Measurements from ENCODE around the gene THOC7. TPM values are rescaled to one million over a fixed set of nuclear protein-coding genes. Genes with fewer than 3 reads are reported as not detected.

Gene THOC7
- total RNA-seq, 3 donors from 2014 or later, result 47.9 to 63.7 (median 57.3) TPM

DNA sequence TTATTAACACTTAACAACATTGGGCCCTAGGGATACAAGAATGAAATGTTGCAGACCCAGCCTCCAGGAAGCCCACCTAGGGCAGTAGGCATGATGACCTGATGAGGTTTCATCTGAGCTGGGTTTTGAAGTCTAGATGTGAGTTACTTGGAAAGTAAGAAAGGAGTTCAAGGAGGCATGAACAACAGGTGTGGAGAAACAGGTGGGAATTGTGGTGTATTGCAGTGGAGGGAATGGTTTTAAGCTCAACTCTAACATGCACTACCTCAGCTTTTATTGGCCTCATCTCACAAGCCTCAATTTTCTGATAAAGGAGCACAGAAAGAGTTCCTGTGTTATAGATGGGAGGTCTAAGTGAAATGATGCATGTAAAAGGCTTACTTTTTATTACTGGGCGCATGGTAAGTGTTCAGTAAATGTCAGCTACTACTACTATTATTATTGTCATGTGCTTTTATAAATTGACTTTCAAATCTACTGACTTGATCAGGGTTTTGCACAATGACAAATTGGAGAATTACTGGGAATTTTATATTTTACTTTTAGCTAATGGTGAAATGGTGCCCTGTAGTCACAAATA is 29.3 kb upstream of the THOC7 start:
- TF ChIP-seq, protein P1, sequence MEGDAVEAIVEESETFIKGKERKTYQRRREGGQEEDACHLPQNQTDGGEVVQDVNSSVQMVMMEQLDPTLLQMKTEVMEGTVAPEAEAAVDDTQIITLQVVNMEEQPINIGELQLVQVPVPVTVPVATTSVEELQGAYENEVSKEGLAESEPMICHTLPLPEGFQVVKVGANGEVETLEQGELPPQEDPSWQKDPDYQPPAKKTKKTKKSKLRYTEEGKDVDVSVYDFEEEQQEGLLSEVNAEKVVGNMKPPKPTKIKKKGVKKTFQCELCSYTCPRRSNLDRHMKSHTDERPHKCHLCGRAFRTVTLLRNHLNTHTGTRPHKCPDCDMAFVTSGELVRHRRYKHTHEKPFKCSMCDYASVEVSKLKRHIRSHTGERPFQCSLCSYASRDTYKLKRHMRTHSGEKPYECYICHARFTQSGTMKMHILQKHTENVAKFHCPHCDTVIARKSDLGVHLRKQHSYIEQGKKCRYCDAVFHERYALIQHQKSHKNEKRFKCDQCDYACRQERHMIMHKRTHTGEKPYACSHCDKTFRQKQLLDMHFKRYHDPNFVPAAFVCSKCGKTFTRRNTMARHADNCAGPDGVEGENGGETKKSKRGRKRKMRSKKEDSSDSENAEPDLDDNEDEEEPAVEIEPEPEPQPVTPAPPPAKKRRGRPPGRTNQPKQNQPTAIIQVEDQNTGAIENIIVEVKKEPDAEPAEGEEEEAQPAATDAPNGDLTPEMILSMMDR (IDR thresholded peaks at IDR 0.05), result no peak
- no peaks in the 10 kb centered on the region for H3K4me1 ChIP-seq (ENCODE audit: low read depth)
- ATAC-seq (no peak), DNase-seq (no peak)
- H3K36me3 ChIP-seq (ENCODE audit: low read depth), result no peaks in the 10 kb centered on the region
- no peaks in the 10 kb centered on the region for H3K9me3 ChIP-seq
- intact Hi-C loops (cut with DNase I, micrococcal nuclease), result no loop called here
- H3K4me3 ChIP-seq, result no peak overlapping the region

DNA sequence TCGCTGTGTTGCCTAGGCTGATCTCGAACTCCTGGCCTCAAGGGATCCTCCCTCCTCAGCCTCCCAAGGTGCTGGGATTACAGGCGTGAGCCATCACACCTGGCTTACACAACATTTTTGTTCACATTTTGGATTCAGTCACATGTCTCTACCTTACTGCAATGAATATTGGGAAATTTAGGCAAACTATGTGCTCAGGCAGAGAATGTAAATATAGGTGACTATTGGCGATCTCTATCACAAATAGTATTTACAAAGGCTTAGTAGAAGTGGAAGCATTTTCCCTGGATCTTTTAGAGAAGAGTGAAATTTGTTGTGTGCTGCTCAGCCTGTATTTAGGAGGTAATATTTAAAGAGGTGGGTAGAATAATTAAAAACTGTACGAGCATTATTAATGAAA is 27.9 kb upstream of the THOC7 start:
- TF ChIP-seq, protein P1 (IDR thresholded peaks at IDR 0.05), result no peak
- Histone ChIP-seq H3K4me1 (ENCODE audit: low read depth) (no peaks in the 10 kb centered on the region), H3K9me3 (no peaks in the 10 kb centered on the region), H3K36me3 (ENCODE audit: low read depth) (no peaks in the 10 kb centered on the region), H3K4me3 (no peak overlapping the region)
- ATAC-seq (no peak), DNase-seq (no peak)
- intact Hi-C loops (cut with DNase I, micrococcal nuclease), result no loop called here

DNA sequence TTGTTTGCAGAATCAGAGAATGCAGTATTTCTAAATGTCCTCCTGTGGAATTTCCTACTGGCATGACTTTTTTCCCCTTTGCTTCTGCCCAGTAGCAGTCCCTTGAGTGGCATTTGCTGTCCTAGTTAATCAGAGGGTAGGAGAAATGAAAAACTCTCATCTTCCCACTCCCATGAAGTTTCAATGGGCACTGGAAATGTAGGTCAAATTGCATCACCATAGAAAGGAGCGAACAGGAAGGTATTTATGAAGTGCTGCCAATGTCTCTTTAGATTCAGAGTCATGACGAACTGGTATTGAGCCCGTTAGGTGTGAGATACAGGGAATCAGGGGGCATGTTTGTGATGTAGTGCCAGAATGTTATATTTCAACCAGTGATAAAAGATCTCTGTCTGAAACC is 23.3 kb upstream of the THOC7 start:
- Histone ChIP-seq H3K9me3 (no peaks in the 10 kb centered on the region), H3K4me1 (ENCODE audit: low read depth) (no peaks in the 10 kb centered on the region), H3K4me3 (no peak overlapping the region), H3K36me3 (ENCODE audit: low read depth) (no peaks in the 10 kb centered on the region)
- intact Hi-C loops (cut with DNase I, micrococcal nuclease), result no loop called here
- DNase-seq (no peak), ATAC-seq (no peak)
- TF ChIP-seq, protein P1 (IDR thresholded peaks at IDR 0.05), result no peak

DNA sequence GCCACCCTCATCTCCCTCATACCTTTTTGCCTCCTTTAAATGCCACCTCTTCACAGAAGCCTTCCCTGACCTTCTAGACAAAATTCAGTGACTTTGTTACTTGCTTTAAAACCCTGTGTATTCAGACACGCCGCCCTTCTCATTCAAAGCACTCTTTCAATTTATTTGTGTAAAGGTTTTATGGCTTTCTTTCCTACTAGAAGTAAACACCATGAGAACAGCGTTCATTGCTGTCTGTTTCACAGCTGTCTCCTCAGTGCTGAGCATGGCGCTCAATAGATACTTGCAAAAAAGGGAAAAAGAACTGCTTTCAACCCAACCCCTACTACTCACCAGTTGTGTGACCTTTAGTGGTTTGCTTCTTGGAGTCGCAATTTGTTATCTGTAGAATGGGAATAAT is 17.0 kb upstream of the THOC7 start:
- TF ChIP-seq, protein P1 (IDR thresholded peaks at IDR 0.05), result no peak
- peak; percentile 70 for ATAC-seq
- Histone ChIP-seq H3K4me3 (no peak overlapping the region), H3K4me1 (ENCODE audit: low read depth) (peaks cover 12% of the 10 kb centered on the region), H3K9me3 (no peaks in the 10 kb centered on the region), H3K36me3 (ENCODE audit: low read depth) (no peaks in the 10 kb centered on the region)
- intact Hi-C loops (cut with DNase I, micrococcal nuclease), result no loop called here
- DNase-seq, result peak in 1 of 3 donors; percentile 20

DNA sequence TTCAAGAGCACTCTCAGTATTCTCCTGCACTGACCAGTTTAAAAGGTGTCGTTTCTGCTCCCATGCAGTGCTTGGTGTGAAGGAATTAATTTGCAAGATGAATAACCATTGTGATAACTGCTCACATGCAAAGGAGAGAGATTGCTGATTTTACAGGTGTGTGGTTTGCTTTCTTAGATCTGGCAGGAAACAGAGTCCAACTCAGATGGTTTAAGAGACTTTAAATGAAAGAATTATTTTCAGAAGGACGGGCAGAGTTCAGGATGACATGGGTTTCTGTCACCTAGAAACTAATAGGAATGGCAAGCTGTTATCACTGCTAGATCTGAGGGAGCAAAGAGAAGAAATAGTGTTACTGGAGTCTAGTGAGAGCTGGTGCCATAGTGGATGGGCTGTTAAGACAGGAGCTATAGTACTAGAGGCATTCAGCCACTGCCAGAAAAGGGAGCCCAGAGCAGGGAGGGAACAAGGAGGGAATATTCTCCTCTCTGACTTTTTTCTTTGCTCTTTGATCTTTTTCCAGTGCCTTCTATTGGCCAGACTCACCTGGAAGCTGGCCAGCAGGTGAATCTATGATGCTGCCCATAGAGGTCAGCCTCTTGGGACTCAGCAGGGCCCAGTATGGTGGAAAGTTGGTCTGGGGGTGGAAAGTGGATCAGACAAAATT is 14.9 kb upstream of the THOC7 start:
- no peak for DNase-seq
- TF ChIP-seq, protein P1 (IDR thresholded peaks at IDR 0.05), result no peak

More for the DNA sequence above, 14.9 kb upstream of the THOC7 start:
- Histone ChIP-seq H3K9me3 (no peaks in the 10 kb centered on the region), H3K36me3 (ENCODE audit: low read depth) (no peaks in the 10 kb centered on the region), H3K4me3 (no peak overlapping the region), H3K4me1 (ENCODE audit: low read depth) (peaks cover 12% of the 10 kb centered on the region)
- ATAC-seq, result no peak
- intact Hi-C loops (cut with DNase I, micrococcal nuclease), result no loop called here
